SH-SY5Y (cell line): ENCODE data around the gene DIP2C.

Experiments
- GATA2 ChIP-seq: IDR thresholded peaks from 2 replicates; pipeline ENCODE4 v1.6.1; 2011; ENCODE audit warnings: mild to moderate bottlenecking, low read depth, low read length
- GATA3 ChIP-seq: IDR thresholded peaks from 2 replicates; pipeline ENCODE4 v1.6.1; 2011; ENCODE audit warnings: low read depth, mild to moderate bottlenecking, low read length, moderate library complexity

Gene DIP2C

GRCh38 chr10:686155-686931, 3.1 kb downstream of the DIP2C start:
- no peak for TF ChIP-seq GATA3
- no peak for TF ChIP-seq GATA2

- no peak for TF ChIP-seq GATA3
- no peak for TF ChIP-seq GATA2
Observed at GRCh38 chr10:685613-686012, 3.9 kb downstream of the DIP2C start.

DNA sequence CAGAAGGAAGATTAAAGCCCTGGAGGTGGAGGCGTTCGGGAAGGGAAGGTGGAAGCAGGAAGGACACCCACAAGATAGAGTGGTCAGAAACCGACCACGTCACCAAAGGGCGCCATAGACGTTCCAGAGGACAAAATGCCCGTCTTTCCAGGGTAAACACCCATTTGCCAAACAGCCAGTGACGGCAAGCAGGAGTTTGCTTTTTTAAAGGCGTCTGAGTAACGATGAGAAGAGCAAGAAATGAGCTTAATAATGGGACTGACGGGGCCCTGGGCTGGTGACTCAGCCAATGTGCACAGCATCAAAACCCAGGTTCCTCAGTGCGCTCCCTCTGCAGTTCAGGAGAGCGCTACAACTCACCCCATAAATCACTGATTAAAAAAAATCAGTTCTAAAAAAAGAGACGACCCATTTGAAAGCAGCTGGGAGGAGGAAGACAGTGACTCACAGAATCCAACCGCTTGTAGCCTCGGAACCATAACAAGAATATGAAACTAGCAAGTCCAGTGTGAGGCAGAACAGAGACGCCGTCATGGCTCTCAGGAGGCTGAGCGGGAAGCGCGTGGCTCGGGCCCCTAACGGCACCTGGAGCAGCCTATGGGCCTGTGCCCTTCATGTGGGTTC, 5.9 kb downstream of the DIP2C start:
- TF ChIP-seq GATA2, result no peak
- TF ChIP-seq GATA3, result no peak

- TF ChIP-seq GATA3, result no peak
- TF ChIP-seq GATA2, result no peak
Observed at GRCh38 chr10:682931-683447, 6.5 kb downstream of the DIP2C start.

DNA sequence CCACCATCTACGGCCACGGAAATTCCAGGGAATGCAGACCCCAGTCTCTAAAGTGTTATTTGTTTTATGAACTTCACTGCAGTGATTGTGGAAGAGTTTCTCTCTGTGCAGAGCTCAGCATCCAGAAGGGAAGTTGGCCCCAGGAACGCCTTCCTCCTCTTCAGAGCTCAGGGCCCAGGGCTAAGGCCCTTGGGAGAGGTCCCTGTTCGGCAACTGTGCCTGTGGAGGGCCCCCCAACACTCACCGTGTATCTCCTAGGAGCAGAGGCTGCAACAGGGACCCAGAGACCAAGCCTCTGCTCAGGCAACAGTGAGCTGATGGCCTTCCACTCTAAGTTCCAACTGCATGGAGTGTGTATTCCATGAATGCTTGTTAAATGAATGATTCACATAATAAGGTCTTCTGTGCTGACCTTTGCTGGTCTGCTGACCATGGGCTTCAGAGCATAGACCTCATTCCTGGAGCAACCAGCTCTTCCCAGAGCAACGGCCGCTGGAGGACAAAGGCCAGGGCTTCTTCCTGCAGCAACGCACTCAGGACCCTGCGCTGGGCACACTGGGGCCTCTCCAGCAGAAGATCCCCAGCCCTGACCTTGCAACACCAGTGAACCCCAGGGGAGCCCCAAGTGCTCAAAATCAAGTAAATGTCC, 7.7 kb downstream of the DIP2C start:
- TF ChIP-seq GATA2 (no peak), GATA3 (no peak)

- TF ChIP-seq GATA3 (no peak), GATA2 (no peak)
Observed at GRCh38 chr10:680745-681144, 8.7 kb downstream of the DIP2C start.

DNA sequence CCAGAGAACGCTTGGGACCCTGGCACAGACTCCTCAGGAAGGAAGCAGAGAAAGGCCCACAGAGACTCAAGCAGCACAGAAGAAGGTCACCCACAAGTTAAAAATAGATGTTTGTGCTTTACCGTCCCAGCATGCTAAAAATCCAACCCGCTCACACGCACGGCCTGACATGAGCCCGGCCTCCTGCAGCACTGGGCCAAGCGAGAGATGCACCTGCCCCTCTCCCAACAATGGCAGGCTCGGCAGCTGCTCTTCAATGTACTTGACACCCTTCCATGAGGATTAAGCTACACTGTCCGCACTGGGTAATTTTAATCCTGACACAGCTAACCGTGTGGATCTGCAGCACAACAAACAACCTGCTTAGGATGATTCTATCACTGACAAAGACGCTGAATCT, 9.3 kb downstream of the DIP2C start:
- TF ChIP-seq GATA2 (no peak), GATA3 (no peak)

DNA sequence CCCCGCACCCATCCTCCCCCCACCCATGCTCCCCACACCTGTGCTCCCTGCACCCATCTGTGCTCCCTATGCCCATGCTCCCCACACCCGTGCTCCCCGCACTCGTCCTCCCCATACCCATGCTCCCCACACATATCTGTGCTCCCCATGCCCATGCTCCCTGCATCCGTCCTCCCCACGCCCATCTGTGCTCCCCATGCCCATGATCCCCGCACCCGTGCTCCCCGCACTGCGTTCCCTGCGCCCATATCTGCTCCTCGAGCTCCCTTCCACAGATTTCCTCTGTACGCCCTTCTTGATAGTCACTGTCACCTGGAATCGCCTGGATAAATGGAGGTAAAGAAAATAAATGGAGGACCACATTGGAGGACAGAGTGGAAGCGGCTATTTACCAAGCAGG, 9.9 kb downstream of the DIP2C start:
- TF ChIP-seq GATA2 (no peak), GATA3 (no peak)

- no peak for TF ChIP-seq GATA2
- no peak for TF ChIP-seq GATA3
Observed at GRCh38 chr10:677750-678661, 11.5 kb downstream of the DIP2C start.

DNA sequence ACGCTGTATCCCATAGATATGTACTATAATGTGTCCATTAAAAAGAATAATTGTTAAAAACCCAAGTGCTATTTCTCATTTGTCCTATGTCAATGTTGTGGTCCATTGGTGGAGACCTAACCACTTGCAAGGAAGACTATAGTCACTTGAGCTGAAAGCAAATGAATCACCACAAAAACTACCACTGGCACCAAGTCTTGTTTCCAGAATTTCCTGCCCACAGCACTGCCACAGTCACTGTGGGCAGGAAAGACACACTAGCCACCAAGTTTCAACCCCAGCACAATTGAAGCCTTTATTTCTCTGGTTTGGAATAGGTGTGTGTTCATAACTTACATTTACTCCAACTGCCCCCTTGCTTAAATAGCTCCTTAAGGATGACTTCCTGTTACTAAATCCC, 12.4 kb downstream of the DIP2C start:
- TF ChIP-seq GATA3 (no peak), GATA2 (no peak)

DNA sequence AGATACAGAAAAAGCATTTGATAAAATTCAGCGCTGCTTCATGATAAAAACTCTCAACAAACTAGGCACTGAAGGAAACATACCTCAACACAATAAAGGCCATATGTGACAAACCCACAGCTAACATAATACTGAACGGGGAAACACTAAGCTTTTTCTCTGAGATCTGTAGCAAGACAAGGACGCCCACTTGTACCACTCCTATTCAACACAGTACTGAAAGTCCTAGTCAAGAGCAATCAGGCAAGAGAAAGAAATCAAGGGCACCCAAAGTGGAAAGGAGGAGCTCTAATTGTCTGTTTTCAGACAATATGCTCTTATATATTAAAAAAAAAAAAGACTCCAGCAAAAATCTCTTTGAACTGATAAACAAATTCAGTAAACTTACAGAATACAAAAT, 13.3 kb downstream of the DIP2C start:
- TF ChIP-seq GATA3, result no peak
- no peak for TF ChIP-seq GATA2

DNA sequence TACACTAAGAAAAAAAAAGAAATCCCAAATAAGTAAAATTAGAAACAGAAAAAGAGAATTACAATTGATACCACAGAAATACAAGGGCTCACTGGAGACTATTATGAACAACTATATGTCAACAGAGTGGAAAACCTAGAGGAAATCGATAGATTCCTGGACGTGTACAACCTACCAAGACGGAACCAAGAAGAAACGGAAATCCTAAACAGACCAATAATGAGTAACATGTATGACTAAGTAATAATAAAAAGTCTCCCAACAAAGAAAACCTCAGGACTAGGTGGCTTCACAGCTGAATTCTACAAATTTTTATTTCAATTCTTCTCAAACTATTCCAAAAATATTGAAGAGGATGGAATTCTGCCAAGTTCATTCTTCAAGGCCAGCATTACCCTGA, 13.9 kb downstream of the DIP2C start:
- TF ChIP-seq GATA2, result no peak
- TF ChIP-seq GATA3, result no peak

DNA sequence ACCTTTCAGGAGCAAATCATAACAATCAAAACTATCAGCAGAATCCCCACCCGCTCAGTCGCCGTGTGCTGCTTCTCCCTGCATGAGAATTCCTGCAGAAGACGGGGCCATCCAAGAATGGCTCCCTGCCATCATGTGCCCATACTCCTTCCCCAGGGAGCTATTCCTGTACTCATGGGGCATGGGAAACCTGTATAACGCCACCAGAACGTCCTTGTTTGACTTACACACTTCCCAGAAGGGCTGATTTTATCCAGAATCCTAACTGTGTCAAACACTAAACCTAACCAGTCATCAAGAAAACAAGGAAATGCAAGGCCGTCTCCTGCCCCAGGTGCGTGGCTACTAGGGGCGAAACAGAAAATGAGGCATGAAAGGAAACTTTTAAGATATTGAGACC, 16.0 kb downstream of the DIP2C start:
- TF ChIP-seq GATA2 (no peak), GATA3 (no peak)

GRCh38 chr10:672992-673391, 16.5 kb downstream of the DIP2C start:
- TF ChIP-seq GATA2, result no peak
- no peak for TF ChIP-seq GATA3

- TF ChIP-seq GATA2 (no peak), GATA3 (no peak)
Observed at GRCh38 chr10:672203-672602, 17.3 kb downstream of the DIP2C start.
